ENCODE measurements around the gene TNRC18. TPM values are rescaled to one million over a fixed set of nuclear protein-coding genes. Genes with fewer than 3 reads are reported as not detected.
"Not testable (repeated sequence)": the region's sequence is repeated elsewhere in the genome, so short reads cannot be mapped to it uniquely, and the experiment has no call there.

Gene TNRC18
- polyA plus RNA-seq, 3 donors = 105 to 143 (median 134) TPM

DNA sequence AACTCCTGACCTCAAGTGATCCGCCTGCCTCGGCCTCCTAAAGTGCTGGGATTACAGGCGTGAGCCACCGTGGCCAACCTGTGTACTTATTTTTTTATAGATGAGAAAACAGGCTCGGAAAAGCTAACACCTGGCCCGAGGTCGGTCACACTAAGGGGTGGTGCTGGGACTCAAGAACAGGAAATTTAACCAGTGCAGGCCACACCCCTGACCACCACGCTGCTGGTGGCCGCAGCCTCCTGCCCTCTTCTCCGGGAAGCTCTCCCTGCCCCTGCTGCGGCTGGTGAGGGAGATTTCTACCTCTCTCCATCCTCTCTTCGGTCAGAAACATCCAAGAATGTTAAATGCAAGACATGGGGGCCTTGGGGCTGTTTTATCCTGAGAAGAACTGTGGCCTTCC is 63.2 kb downstream of the TNRC18 start:
- DNase-seq (ENCODE audit: extremely low read depth in 1 of 11, low read depth in 9 of 11, low spot score in 4 of 11) = no peak

DNA sequence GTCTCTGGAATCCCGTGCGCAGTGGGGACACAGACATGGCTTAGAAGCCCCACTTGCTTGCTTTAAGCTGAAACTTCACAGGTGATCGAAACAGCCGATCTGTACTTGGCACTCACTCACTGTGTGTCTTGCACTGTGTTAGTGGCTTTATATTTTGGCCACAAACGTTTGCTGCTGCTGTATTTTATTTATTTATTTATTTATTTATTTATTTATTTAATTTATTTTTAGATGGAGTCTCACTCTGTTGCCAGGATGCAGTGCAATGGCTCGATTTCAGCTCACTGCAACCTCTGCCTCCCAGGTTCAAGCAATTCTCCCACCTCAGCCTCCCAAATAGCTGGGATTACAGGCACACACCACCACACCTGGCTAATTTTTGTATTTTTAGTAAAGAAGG is 63.6 kb downstream of the TNRC18 start:
- DNase-seq (ENCODE audit: extremely low read depth in 1 of 11, low read depth in 9 of 11, low spot score in 4 of 11) = not testable (repeated sequence)

DNA sequence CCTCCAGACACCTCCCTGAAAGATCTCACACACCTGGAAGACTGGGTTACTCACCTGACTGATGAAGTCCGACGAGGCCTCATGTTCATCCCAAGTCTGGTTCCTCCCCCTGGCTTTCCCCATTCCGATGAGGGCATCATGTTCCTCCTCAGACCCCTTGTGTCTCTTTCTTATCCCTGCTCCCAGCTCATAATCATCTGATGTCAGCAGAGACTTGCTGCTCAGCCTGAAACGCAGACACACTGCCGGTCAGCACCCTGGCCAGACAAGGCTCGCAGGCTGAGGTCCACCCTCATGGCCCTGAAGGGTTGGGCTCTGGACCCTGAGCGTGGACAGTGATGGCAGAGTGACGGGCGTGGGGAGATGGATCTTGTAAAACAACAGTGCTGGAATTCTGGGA is 64.3 kb downstream of the TNRC18 start:
- DNase-seq (ENCODE audit: extremely low read depth in 1 of 11, low read depth in 9 of 11, low spot score in 4 of 11) = no peak

DNA sequence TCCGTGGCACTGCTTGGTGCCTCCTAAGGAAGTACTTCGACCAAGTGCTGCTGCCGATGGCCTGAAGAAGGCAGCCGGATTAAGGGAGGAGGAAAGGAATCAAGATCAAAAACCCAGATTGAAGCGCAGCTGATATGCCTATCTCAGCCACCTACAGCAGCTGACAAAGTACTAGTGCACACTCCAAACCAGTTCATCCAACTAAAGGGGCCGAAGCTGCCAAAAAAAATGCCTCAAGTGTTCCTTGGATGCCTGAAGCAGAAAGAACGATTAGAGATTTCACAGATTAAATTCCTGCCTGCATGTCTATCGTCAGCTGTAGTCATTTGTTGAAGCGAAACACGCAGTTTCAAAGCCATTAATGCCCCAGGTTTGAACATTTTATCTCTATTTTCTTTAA is 65.7 kb downstream of the TNRC18 start:
- no peak for DNase-seq (ENCODE audit: extremely low read depth in 1 of 11, low read depth in 9 of 11, low spot score in 4 of 11)

DNA sequence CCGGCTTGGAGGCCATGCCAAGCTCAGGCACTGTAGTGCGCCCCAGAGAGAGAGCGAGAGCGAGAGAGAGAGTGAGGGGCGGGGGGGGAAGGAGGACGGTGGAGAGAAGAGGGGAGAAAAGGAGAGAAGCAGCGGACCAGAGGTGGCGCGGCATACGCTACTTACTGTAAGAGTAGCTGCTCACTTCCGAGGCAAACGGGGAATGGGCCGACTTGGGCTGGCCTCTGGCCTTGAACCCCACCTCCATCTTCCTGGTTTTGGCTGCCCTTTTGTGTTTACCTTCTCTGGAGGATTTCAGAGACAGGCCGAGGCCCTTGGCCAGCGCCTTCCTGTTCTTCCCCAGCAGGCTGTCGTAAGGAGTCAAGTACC is 66.9 kb downstream of the TNRC18 start:
- no peak for DNase-seq (ENCODE audit: extremely low read depth in 1 of 11, low read depth in 9 of 11, low spot score in 4 of 11)

DNA sequence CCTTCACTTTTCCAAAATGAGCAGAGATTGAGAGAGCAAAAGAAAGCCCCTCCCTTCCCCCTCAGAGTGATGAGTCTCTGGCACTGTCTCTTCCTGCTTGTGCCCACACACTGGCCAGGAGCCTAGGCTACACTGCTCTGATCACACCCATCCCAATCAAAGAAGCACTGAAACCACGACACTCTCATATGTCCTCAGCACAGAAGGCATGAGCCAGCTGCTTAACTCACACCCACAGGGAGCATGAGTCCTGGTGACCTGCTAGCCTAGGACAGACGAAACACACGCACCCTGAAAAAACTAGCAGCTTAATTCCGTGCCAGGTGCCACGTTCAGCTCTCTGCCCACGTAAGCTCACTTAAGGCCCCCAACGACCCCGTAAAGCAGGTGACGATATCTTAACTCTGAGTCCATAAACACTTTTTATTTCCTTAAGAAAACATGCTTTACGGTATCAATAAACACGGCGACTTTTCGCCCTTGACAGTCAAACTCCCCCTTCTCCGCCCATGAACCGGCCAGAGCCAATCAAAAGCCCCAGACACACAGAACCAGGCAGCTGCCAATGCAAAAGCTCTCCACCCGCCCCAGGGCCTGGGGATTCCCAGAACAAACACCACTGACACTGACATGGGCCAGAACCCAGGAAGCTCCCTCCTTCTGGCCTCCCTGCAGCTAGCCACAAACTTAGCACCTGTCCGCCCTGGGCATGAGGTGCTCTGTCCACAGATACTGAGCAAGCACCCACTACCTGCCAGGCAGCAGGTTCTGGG is 69.0 kb downstream of the TNRC18 start:
- no peak for DNase-seq (ENCODE audit: extremely low read depth in 1 of 11, low read depth in 9 of 11, low spot score in 4 of 11)

DNA sequence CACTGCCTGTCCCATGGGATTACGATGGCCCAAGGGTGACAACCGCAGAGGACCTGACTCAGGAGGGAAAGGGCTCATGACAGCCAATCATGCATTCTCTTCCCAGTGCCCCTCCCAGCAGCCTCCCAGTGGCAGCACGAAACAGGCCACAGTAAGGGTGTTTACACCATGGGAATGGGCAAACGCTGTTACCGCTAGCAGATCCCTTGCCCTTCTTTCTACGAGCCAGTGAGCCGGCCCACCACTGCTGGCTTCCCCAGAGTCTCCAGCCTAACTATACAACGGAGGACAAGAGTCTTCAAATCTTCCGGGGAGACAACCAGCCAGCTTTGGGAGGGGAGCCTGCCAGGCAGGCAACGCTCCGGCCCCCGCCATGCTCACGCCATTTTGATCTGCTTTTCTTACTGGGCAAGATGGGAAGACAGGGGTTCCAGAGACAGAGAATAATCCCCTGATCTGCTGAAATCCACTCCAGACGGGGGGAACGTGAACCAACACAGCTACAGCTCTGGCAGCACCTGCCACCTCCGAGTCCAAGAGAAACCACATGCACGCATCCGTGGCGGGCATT is 71.1 kb downstream of the TNRC18 start:
- DNase-seq (ENCODE audit: extremely low read depth in 1 of 11, low read depth in 9 of 11, low spot score in 4 of 11) = no peak

DNA sequence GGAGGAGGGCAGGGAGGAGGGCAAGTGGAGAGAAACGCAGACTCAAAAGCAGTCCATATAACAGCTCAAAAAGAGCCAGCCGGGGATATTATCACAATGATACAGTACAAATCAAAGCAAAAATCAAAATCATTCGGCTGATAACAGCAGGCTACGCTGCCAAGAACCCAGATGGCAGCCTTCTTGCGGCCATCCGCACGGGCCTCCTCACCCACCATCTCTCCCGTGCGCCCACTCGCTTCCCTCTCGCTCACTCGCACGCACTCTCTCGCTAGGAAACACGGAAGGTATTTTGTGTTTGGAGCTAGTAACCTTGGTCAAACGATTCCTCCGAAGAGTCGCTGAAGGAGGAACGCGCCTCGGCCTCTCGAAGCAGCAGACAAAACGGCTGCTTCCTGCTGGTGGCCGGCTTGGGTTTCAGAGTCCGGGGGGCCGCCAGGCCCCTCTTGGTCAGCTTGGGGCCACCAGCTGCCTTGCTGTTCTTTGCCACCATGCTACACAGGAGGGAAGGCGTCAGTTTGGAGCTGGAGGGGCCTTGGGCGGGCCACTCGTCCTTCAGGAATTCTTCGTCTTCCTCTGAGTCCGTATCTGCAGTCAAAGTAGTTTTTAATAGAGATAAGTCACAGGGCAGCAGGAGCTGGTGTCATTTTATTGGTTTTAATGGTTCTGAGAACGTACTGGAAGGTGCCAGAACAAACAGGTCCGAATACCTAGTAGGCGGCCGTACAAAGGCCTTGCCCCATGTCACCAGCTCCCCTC is 71.9 kb downstream of the TNRC18 start:
- DNase-seq (ENCODE audit: extremely low read depth in 1 of 11, low read depth in 9 of 11, low spot score in 4 of 11) = no peak

DNA sequence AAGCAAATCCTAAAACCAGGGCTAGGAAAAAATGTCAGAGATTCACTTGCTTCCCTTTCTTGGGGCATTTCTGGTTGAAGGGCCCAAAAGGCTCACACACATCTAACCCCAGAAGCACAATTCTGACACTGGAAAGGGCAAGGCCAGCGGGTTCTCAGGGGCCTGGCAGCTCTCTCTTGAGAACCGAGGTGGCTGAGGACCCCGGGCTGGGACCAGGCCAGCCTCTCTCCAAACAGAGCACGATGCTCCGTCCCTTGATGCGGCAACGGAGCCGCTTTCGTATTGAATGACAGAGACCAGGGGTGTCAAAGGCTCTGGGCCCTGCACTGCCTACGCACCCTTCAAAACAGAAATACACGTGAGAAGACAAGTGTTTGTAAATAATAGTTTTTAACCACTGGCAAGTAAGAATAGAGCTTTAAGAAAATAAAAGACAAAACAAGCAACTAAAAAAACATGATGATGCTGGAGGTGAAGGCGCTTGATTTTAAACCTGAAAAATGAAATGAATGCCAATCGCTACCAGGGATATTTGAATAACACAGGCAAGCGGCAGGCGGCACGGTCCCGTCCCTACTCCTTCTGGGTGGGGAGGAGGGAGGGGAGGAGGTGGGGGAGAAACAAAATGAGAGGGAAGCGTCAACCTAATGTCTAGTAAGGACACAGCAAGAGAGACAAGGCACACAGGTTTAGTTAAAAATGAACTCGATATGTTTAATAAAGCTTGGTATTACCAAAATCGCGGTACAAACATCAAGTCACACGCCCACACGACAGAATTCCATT is 72.8 kb downstream of the TNRC18 start:
- no peak for DNase-seq (ENCODE audit: extremely low read depth in 1 of 11, low read depth in 9 of 11, low spot score in 4 of 11)

DNA sequence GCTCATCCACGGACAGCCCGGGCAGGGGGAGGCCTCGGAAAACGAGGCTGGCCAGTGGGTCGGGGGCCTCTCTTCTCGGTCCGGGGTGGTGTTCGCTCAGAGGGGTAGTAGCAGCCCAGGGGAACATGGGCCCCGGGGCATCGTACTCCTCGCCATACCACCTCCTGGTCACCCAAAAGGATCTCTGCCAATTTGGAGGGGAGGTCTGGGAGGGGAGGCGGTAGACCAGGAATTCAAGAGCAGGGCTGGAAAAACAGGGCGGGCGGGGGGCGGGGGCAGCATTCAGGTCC is 73.5 kb downstream of the TNRC18 start:
- no peak for DNase-seq (ENCODE audit: extremely low read depth in 1 of 11, low read depth in 9 of 11, low spot score in 4 of 11)

DNA sequence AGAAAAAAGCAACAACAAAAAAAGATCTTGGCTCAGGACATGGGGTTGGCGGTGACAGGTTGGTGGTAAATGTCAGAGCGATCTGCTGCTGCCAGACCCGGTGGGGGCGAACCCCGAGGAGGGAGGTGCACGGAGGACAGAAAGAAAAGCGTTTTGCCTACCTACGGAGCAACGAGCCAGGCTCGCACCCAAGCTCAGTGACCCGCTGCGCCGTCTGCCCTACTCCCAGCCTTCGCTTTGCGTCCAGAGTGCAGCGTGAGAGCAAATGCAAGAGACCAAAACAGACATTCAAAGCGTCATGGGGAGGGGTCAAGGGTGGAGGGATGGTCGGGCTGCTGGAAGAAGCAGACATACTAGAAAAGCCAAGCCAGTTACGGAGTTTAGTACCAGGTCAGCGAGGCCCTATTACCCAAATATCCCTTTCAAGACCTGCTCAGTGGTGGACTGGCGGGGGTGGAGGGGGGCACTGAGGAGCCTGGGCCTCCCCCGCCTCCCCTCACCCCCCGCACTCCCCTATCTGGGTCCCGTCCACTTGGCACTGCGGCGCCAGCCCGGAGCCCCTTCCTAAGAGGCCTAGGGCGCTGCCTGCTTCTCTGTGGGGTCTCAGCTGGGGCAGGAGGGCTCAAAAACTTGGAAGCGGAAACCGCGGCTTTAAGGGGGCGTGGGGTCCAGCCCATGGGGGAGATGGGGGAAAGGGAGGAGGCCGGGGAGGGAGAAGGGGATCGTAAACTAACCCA is 74.0 kb downstream of the TNRC18 start:
- DNase-seq (ENCODE audit: extremely low read depth in 1 of 11, low read depth in 9 of 11, low spot score in 4 of 11) = peak in 3 of 11 donors; percentile 7 to 22 (median 21)

DNA sequence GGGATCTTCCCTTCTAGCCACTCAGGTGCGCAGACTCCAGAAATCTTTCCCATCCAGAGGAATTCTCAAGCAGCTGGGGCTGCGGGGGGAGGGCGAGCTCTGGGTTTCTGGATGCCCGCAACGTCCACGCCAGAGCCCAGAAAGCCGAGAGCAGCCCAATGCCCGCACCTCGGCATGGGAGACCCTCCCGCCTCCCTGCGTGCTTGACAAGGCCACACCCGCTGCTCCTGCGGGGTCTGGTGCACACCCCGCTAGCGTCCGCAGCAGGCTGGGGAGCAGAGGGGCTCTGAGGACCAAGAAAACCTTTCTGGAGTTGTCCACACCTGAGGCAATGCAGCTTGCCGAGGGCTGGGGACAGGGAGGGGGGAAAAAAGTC is 74.6 kb downstream of the TNRC18 start:
- no peak for DNase-seq (ENCODE audit: extremely low read depth in 1 of 11, low read depth in 9 of 11, low spot score in 4 of 11)

DNA sequence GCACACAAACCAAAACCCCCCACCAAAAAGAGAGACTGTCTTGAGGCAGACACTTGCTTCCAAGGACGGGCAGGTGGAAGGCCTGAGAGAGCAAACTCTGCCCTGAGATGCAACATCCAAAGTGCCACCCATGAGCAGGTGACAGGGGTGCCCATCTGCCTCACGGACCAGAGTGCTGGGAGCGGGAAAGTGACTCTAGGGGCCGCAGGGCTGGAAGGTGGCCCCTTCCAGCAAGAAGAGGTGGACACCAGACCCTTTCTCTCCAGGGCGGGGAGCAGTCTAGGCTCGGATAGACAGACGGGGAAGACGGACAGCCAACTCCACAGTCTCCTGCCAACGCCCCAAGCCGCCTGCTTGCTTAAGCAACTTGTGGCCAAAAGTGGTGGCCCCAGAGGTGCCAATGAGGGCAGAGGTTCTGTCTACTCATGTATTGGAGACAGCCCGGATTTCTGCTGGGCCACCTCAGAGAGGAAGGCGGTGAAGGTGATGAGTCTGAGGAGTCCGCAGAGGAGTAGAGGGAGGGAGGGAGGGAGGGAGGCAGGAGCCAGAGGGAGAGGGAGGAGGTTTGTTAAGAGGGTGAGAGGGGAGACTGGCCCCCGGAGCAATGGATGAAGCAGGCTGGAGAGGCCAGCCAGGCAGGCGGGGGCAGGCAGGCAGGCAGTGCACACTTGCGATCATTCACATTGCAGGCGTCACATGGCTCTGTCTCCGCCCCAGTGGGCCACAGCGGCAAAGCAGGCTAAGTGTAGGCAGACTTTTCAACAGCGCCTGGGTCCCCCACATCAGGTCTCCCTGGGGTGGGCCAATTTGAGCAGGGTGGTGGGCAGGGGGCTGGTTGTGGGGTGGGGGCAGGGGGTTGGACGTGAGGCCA is 75.3 kb downstream of the TNRC18 start:
- no peak for DNase-seq (ENCODE audit: extremely low read depth in 1 of 11, low read depth in 9 of 11, low spot score in 4 of 11)

DNA sequence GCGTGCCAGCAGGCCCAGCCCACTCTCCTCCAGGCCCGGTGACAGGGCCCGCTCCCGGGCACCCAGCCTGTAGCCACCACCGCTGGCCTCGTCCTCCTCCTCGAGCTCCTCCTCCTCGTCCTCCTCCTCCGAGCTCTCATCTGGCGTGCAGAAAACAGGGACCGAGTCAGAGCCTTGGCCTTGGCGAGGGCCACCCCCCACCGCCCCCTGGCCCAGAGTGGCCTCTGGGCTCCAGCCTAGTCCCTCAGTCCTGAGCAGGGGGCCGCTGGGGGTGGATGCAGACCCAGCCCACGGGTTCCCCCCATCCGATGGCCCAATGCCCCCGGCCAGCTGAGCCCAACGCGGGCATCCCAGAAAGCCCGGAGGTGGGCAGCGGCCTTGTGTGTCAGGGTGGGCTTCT is 78.0 kb downstream of the TNRC18 start:
- DNase-seq (ENCODE audit: extremely low read depth in 1 of 11, low read depth in 9 of 11, low spot score in 4 of 11) = no peak

DNA sequence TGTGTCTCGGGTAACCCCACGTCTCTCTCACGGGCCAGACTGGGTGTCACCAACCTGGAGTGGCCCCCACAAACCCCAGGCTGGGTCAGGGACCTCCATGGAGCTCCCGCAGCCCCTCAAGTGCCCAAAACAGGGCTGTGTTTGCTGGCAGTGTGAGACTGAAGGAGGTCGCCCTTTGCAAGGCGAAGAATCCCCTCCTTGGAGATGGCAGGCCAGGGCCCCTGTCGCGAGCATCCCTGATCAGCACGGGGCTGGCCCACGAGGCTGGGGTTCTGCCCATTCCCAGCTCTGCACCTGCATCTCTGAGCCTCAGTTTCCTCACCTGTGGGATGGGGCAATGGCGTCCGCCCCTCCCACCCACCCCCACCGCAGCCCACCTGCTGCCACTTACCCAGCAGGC is 78.5 kb downstream of the TNRC18 start:
- no peak for DNase-seq (ENCODE audit: extremely low read depth in 1 of 11, low read depth in 9 of 11, low spot score in 4 of 11)

DNA sequence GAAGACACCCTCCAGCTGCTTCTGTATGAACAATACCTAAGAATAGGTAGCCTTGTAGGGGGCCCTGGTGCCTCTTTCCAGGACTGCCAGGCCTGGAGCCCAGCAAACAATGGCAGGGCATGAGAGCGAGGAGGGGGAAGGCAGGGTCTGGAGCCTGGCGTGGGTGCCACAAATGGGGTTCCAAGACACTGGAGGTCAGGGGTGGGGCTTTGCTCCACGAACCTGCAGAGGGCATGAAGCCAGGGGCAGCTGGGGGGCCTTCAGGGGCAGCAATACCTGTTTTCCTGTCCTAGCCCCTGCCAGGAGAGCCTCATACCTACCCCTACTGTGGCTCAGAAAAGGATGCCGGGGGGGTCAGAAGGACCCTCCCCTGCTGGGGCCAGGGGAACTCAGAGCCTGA is 79.3 kb downstream of the TNRC18 start:
- DNase-seq (ENCODE audit: extremely low read depth in 1 of 11, low read depth in 9 of 11, low spot score in 4 of 11) = no peak

DNA sequence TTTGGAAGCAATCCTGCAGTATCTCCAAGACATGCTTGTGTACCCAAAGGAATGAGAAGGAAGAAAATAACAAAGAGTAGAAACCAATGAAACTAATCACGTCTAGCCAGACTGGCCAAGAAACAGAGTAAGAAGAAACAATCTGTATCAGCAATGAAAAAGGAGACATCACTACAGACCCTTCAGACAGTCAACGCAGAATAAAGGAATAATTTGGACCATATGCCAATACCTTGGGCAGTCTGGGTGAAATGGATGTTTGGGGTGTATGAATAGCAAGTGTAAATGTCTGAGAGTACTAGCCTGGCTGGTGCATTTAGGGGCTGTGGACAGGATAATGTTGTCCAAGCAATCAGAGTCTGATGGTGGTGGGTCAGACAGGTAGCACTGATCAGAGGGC is 79.8 kb downstream of the TNRC18 start:
- DNase-seq (ENCODE audit: extremely low read depth in 1 of 11, low read depth in 9 of 11, low spot score in 4 of 11) = peak in 1 of 11 donors; percentile 11

DNA sequence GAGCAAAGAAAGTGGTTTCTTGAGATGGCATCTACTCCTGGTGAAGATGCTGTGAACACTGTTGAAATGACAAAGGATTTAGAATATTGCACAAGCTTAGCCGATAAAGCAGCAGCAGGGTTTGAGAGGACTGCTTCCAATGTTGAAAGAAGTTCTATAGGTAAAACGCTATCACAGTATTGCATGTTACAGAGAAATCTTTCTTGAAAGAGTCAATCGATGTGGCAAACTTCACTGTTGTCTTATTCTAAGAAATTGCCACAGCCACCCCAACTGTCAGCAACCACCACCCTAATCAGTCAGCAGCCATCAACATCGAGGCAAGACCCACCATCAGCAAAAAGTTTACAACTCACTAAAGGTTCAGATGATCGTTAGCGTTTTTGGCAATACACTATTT is 81.0 kb downstream of the TNRC18 start:
- no peak for DNase-seq (ENCODE audit: extremely low read depth in 1 of 11, low read depth in 9 of 11, low spot score in 4 of 11)
